ENCODE measurements around the gene TPM4.

Gene TPM4

DNA sequence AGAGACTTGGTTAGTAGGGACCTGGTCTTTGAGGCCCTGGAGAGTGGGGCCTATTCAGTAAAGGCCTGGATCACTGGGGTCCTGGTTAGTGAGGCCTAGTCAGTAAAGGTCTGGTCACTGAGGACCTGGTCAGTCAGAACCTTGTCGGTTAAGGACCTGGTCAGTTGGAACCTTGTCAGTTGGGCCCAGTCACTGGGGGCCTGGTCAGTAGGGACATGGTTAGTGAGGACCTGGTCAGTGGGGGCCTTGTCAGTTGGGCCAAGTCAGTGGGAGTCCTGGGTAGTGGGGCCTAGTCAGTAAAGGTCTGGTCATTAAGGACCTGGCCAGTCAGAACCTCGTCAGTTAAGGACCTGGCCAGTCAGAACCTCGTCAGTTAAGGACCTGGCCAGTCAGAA is 43.2 kb upstream of the TPM4 start:
- no peak overlapping the region for H3K4me2 ChIP-seq (ENCODE audit: low read length)
- H2AFZ ChIP-seq (ENCODE audit: low read length): no peak overlapping the region
- H3F3A ChIP-seq (ENCODE audit: insufficient read depth, low read length): no peaks in the 10 kb centered on the region
- H3K4me3 ChIP-seq (ENCODE audit: low read depth, low read length, poor library complexity, severe bottlenecking): no peak overlapping the region
- H3K9me2 ChIP-seq (ENCODE audit: low read depth, low read length): no peaks in the 10 kb centered on the region
- no peak overlapping the region for H3K9ac ChIP-seq (ENCODE audit: low read length)
- H4K20me1 ChIP-seq (ENCODE audit: insufficient read depth, low read length): no peaks in the 10 kb centered on the region
- TF ChIP-seq, protein P1, sequence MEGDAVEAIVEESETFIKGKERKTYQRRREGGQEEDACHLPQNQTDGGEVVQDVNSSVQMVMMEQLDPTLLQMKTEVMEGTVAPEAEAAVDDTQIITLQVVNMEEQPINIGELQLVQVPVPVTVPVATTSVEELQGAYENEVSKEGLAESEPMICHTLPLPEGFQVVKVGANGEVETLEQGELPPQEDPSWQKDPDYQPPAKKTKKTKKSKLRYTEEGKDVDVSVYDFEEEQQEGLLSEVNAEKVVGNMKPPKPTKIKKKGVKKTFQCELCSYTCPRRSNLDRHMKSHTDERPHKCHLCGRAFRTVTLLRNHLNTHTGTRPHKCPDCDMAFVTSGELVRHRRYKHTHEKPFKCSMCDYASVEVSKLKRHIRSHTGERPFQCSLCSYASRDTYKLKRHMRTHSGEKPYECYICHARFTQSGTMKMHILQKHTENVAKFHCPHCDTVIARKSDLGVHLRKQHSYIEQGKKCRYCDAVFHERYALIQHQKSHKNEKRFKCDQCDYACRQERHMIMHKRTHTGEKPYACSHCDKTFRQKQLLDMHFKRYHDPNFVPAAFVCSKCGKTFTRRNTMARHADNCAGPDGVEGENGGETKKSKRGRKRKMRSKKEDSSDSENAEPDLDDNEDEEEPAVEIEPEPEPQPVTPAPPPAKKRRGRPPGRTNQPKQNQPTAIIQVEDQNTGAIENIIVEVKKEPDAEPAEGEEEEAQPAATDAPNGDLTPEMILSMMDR (IDR thresholded peaks at IDR 0.05; ENCODE audit: low read length): no peak
- TF ChIP-seq EZH2 (IDR thresholded peaks at IDR 0.05; ENCODE audit: borderline replicate concordance, low read length): no peak
- no peaks in the 10 kb centered on the region for H3K36me3 ChIP-seq (ENCODE audit: insufficient read depth, low read length)
- H3K4me1 ChIP-seq (ENCODE audit: insufficient read depth, low read length, severe bottlenecking): no peaks in the 10 kb centered on the region
- no peaks in the 10 kb centered on the region for H3K79me2 ChIP-seq (ENCODE audit: insufficient read depth, low read length)
- H3K9me3 ChIP-seq (ENCODE audit: low read length): no peaks in the 10 kb centered on the region
- H3K27me3 ChIP-seq (ENCODE audit: insufficient read depth, low read length): no peaks in the 10 kb centered on the region
- no peak overlapping the region for H3K27ac ChIP-seq (ENCODE audit: low read depth, low read length, poor library complexity, severe bottlenecking)

DNA sequence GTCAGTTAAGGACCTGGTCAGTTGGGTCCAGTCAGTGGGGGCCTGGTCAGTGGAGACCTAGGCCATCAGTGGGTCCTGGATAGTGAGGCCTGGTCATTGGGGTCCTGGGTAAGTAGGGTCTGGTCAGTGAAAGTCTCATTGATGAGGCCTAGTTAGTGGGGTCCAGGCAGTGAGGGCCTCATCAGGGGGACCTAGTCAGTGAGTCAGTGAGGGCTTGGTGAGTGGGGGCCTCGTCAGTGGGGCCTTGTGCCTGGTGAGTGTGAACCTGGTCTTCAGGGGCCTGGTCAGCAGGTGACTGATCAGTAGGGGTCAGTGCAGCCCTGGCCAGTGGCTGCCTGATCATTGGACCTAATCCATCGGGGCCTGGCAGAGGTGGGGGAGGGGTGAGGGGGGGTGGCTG is 42.6 kb upstream of the TPM4 start:
- no peak overlapping the region for H3K4me3 ChIP-seq (ENCODE audit: low read depth, low read length, poor library complexity, severe bottlenecking)
- no peaks in the 10 kb centered on the region for H3K9me2 ChIP-seq (ENCODE audit: low read depth, low read length)
- no peaks in the 10 kb centered on the region for H4K20me1 ChIP-seq (ENCODE audit: insufficient read depth, low read length)
- H3K27ac ChIP-seq (ENCODE audit: low read depth, low read length, poor library complexity, severe bottlenecking): no peak overlapping the region
- no peaks in the 10 kb centered on the region for H3K79me2 ChIP-seq (ENCODE audit: insufficient read depth, low read length)
- H3K36me3 ChIP-seq (ENCODE audit: insufficient read depth, low read length): no peaks in the 10 kb centered on the region
- H3K4me1 ChIP-seq (ENCODE audit: insufficient read depth, low read length, severe bottlenecking): no peaks in the 10 kb centered on the region
- TF ChIP-seq EZH2 (IDR thresholded peaks at IDR 0.05; ENCODE audit: borderline replicate concordance, low read length): no peak
- TF ChIP-seq, protein P1 (IDR thresholded peaks at IDR 0.05; ENCODE audit: low read length): no peak
- H2AFZ ChIP-seq (ENCODE audit: low read length): no peak overlapping the region
- no peak overlapping the region for H3K9ac ChIP-seq (ENCODE audit: low read length)
- no peaks in the 10 kb centered on the region for H3F3A ChIP-seq (ENCODE audit: insufficient read depth, low read length)
- no peak overlapping the region for H3K4me2 ChIP-seq (ENCODE audit: low read length)
- no peaks in the 10 kb centered on the region for H3K27me3 ChIP-seq (ENCODE audit: insufficient read depth, low read length)
- H3K9me3 ChIP-seq (ENCODE audit: low read length): no peaks in the 10 kb centered on the region

DNA sequence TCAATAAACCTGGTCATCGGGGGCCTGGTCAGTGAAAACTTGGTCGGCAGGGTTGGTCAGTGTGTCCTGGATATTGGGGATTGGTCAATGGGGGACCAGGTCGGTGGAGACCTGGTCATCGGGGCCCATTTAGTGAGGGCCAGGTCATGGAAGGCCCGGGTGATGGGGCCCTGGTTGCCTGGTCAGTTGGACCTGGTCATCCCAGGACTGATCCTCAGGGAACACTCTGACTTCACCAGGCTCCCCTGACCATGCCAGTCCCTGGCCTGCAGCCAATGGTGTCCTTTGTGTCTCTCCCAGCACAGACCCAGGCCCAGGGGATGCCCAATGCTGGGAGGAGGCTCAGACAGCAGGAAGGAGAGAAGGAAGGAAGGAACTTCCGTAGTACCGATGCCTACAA is 42.1 kb upstream of the TPM4 start:
- no peak for TF ChIP-seq EZH2 (IDR thresholded peaks at IDR 0.05; ENCODE audit: borderline replicate concordance, low read length)
- TF ChIP-seq, protein P1 (IDR thresholded peaks at IDR 0.05; ENCODE audit: low read length): no peak
- Histone ChIP-seq H3K4me2 (ENCODE audit: low read length) (no peak overlapping the region), H3K9me2 (ENCODE audit: low read depth, low read length) (no peaks in the 10 kb centered on the region), H3K79me2 (ENCODE audit: insufficient read depth, low read length) (no peaks in the 10 kb centered on the region), H2AFZ (ENCODE audit: low read length) (no peak overlapping the region), H4K20me1 (ENCODE audit: insufficient read depth, low read length) (no peaks in the 10 kb centered on the region), H3K4me1 (ENCODE audit: insufficient read depth, low read length, severe bottlenecking) (no peaks in the 10 kb centered on the region), H3K36me3 (ENCODE audit: insufficient read depth, low read length) (no peaks in the 10 kb centered on the region), H3K27ac (ENCODE audit: low read depth, low read length, poor library complexity, severe bottlenecking) (no peak overlapping the region), H3K4me3 (ENCODE audit: low read depth, low read length, poor library complexity, severe bottlenecking) (no peak overlapping the region), H3K27me3 (ENCODE audit: insufficient read depth, low read length) (no peaks in the 10 kb centered on the region), H3K9ac (ENCODE audit: low read length) (no peak overlapping the region), H3K9me3 (ENCODE audit: low read length) (no peaks in the 10 kb centered on the region), H3F3A (ENCODE audit: insufficient read depth, low read length) (no peaks in the 10 kb centered on the region)

All from OCI-LY1 (cell line).